ENCODE results near the gene TMCC3.

GRCh38 chr12:94686834-94687628 is 36.7 kb upstream of the TMCC3 start:
- TF ChIP-seq, protein P1, sequence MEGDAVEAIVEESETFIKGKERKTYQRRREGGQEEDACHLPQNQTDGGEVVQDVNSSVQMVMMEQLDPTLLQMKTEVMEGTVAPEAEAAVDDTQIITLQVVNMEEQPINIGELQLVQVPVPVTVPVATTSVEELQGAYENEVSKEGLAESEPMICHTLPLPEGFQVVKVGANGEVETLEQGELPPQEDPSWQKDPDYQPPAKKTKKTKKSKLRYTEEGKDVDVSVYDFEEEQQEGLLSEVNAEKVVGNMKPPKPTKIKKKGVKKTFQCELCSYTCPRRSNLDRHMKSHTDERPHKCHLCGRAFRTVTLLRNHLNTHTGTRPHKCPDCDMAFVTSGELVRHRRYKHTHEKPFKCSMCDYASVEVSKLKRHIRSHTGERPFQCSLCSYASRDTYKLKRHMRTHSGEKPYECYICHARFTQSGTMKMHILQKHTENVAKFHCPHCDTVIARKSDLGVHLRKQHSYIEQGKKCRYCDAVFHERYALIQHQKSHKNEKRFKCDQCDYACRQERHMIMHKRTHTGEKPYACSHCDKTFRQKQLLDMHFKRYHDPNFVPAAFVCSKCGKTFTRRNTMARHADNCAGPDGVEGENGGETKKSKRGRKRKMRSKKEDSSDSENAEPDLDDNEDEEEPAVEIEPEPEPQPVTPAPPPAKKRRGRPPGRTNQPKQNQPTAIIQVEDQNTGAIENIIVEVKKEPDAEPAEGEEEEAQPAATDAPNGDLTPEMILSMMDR (IDR thresholded peaks at IDR 0.05): no peak
- TF ChIP-seq POLR2AphosphoS5 (IDR thresholded peaks at IDR 0.05): no peak
- TF ChIP-seq EP300 (IDR thresholded peaks at IDR 0.05): no peak
- no peak for TF ChIP-seq POLR2A (IDR thresholded peaks at IDR 0.05)

All from stomach (tissue), 4 donors.